ENCODE measurements around the gene RAVER2.

The RAVER2 gene

GRCh38 chr1:64847666-64848065, 102.8 kb downstream of the RAVER2 start:
- no peak for DNase-seq (ENCODE audit: low spot score)

GRCh38 chr1:64848136-64848535, 103.3 kb downstream of the RAVER2 start:
- no peak for DNase-seq (ENCODE audit: low spot score)

GRCh38 chr1:64848803-64849202, 103.9 kb downstream of the RAVER2 start:
- no peak for DNase-seq (ENCODE audit: low spot score)

- no peak for DNase-seq (ENCODE audit: low spot score)
These were observed 105.1 kb downstream of the RAVER2 start for GRCh38 chr1:64849942-64850341.

- DNase-seq (ENCODE audit: low spot score) = no peak
These were observed 106.0 kb downstream of the RAVER2 start for GRCh38 chr1:64850846-64851245.

- no peak for DNase-seq (ENCODE audit: low spot score)
These were observed 106.8 kb downstream of the RAVER2 start for GRCh38 chr1:64851664-64852063.

GRCh38 chr1:64854674-64855073, 109.8 kb downstream of the RAVER2 start:
- DNase-seq (ENCODE audit: low spot score) = no peak

- no peak for DNase-seq (ENCODE audit: low spot score)
These were observed 110.7 kb downstream of the RAVER2 start for GRCh38 chr1:64855557-64855956.

GRCh38 chr1:64856553-64856952, 111.7 kb downstream of the RAVER2 start:
- DNase-seq (ENCODE audit: low spot score) = no peak

GRCh38 chr1:64857347-64857746, 112.5 kb downstream of the RAVER2 start:
- DNase-seq (ENCODE audit: low spot score) = no peak

GRCh38 chr1:64861611-64862010, 116.7 kb downstream of the RAVER2 start:
- DNase-seq (ENCODE audit: low spot score) = peak; percentile 24

GRCh38 chr1:64864018-64864940, 119.4 kb downstream of the RAVER2 start:
- DNase-seq (ENCODE audit: low spot score) = no peak

GRCh38 chr1:64865105-64865757, 120.4 kb downstream of the RAVER2 start:
- no peak for DNase-seq (ENCODE audit: low spot score)

- no peak for DNase-seq (ENCODE audit: low spot score)
These were observed 121.8 kb downstream of the RAVER2 start for GRCh38 chr1:64866689-64867088.

GRCh38 chr1:64867266-64867665, 122.4 kb downstream of the RAVER2 start:
- DNase-seq (ENCODE audit: low spot score) = no peak

GRCh38 chr1:64871256-64871655, 126.4 kb downstream of the RAVER2 start:
- DNase-seq (ENCODE audit: low spot score) = no peak

- DNase-seq (ENCODE audit: low spot score) = no peak
These were observed 127.2 kb downstream of the RAVER2 start for GRCh38 chr1:64872067-64872466.

- DNase-seq (ENCODE audit: low spot score) = no peak
These were observed 128.7 kb downstream of the RAVER2 start for GRCh38 chr1:64873576-64873975.

- no peak for DNase-seq (ENCODE audit: low spot score)
These were observed 129.8 kb downstream of the RAVER2 start for GRCh38 chr1:64874666-64875065.

- no peak for DNase-seq (ENCODE audit: low spot score)
These were observed 130.2 kb downstream of the RAVER2 start for GRCh38 chr1:64875101-64875500.

- no peak for DNase-seq (ENCODE audit: low spot score)
These were observed 130.7 kb downstream of the RAVER2 start for GRCh38 chr1:64875606-64876005.

- DNase-seq (ENCODE audit: low spot score) = no peak
These were observed 132.3 kb downstream of the RAVER2 start for GRCh38 chr1:64877151-64877550.

GRCh38 chr1:64877598-64877997, 132.7 kb downstream of the RAVER2 start:
- DNase-seq (ENCODE audit: low spot score) = no peak
